NT2/D1 (cell line): ENCODE measurements around the gene OR10G2.

Experiments
- YY1 ChIP-seq: IDR thresholded peaks from 2 replicates; pipeline ENCODE4 v1.6.1; 2011; ENCODE audit not compliant: insufficient read length, insufficient read depth
- ZNF274 ChIP-seq: IDR thresholded peaks from 2 replicates; pipeline ENCODE4 v1.6.1; 2011; ENCODE audit warnings: mild to moderate bottlenecking, low read depth, low read length

- no peak for TF ChIP-seq YY1
- TF ChIP-seq ZNF274, result no peak
Measured at GRCh38 chr14:21647380-21647779, 12.6 kb upstream of the OR10G2 start.
